HG03439 (cell line): ENCODE measurements around the gene PTGIS.
"Not testable (repeated sequence)": the region's sequence is repeated elsewhere in the genome, so short reads cannot be mapped to it uniquely, and the experiment has no call there.

ENCODE experiments used
- ATAC-seq: cut with Tn5 transposase; IDR thresholded peaks from one replicate; pipeline ENCODE4 v1.9.1; 2021; ENCODE audit warnings: mild to moderate bottlenecking, moderate library complexity; ENCODE audit not compliant: unreplicated experiment

Gene PTGIS

DNA sequence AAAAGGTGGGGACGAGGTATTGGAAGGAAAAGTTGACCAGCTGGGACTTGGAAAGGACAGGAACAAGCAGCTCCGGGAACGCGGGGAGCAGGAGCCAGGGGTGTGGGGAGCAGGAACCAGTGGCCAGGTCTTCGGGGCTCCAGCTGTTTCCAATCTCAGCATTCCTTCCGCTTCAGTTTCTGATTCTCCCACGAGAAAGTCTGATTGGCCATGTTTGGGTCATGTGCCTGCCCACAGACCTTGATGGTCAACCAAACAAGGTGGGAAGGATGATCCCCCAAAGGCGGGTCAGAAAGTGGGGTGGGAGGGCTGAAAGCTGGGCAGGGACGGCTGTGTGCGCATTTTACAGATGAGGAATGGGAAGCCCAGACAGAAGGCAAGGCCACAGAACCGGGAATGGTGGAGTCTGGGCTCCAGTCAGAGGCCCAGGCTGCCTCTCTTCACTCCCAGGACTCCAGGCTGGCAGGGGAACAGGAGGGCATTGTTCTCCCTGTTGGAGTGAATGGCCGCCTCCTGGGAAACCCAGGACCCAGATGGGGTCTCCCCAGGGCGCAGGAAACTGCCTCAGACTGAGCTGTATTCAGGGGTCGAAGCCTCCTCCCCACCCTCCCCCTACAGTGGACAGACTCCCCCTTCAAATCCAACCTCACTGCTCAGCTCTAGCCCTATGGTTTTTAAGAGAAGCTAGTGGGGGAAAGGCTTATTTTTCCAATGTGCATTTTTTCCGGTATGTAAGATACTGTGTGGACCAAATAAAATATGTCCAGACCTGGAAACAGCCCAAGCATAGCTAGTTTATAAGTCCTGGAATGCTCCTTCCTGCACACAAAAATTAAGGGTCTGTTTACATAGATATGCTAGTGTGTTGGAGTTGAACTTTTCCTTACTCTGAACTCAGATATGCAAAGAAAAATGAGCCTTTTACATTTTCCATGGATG is 12.2 kb upstream of the PTGIS start:
- no peak for ATAC-seq

DNA sequence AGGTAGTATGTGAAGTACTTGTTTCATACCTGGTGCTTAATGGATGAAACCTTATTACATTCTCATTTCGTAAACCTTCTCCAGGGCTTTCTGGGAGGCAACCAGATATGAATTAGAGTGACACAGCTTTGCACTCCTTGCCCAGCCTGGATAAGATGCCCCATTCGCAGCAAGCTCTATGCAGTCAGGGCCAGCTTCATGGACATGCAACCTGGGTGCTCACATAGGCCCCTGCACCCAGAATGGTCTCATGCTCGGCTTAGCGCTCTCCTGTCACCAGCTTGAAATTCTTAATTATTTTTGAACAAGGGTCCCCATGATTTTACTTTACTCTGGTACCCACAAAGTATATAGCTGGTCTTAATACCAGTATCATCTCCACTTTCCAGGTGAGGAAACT is 11.3 kb upstream of the PTGIS start:
- no peak for ATAC-seq

DNA sequence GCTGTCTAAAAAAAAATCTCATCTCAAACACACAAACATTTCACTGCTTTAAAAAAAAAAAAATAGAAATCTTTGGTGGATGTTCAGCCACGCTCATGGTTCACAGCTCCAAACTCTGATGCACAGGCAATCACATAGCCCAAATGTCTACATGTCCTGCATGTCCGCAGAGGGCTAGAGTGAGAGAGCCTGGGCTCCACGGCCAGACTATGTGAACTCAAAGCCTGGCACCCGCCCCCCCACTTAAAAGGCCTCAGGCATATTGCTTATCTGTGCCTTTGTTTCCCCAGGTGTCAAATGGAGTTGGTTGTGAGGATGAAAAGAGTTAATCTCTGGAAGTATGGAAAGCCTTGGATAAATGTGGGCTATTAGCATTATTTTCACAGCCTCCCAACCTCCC is 10.5 kb upstream of the PTGIS start:
- ATAC-seq = no peak

DNA sequence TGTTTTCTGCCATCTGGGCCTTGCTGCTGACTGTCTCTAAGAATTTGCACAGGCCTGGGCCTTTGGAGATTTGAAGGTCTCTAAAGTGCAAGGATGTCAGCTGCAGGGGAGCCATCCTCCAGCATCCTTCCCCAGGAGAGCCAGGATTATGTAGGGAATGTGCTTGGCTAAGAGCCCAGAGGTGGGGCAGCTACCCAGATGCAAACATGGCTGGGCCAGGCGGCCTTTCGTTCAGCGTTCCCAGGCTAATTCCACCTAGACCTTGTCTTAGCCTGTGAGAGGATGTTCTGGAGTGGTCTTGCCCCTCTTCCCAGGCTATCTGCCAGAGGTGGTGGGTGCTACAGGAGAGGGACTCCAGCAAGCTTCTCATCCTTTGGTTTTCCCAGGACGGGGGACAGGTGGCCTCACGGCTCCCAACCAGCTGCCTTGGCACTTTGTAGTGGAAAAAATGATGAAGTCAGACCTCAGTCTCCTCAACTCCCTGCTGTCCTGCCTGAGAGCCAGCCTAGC is 7.7 kb upstream of the PTGIS start:
- no peak for ATAC-seq

DNA sequence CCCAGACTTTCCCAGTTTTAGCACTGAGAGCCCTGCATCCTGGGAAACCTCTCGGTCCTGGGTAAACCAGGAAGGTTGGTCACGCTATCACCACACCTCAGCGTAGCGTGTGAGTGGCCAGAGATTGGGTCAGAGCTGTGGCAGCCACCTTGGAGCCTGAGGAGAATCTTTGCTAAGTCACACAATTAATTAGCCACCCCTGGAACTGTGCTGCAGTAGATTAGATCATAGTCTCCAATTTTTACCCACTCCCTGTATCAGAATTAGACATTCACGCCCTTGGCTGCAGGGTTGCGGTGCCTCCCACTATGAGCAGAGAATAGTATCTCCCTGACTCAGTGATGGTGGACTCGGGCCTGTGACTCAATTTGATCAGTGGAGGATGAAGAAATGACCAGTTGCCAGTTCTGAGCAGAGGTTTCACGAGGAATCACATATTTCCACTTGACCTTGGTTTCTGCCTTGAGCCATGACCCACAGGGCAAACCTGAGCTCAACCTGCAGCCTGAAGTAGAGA is 6.0 kb upstream of the PTGIS start:
- no peak for ATAC-seq

DNA sequence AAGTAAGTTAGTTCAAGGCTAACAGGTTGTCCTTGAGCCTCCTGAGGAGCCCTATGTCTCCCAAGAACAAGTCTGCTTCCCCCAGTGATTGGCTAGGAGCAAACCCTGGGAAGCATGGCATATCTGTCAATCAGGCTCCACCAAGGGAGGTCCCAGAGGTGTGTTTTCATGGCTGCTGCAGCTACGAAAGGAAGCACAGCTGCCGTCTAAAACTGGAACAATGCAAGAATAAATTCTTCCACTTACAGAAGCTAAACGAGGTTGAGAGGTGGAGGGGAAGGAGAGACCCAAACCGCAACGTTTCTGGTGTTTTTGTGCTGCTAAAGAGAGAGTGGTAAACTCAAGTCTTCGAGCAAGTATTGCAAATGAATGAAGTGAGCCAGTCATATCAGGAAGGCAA is 4.9 kb upstream of the PTGIS start:
- no peak for ATAC-seq

DNA sequence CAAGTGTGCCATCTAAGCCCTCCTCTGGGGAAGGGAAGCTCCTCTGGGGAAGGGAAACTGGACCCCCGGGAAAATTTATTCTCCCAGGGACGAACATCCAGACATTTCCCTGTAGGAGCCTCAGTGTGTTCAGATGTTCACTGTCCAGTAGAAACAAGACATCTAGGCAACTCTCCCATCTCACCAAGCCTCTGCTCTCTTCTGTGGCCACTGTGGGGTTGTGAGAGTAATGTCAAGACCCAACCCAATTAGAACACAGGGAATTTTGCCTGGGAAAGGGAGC is 3.6 kb upstream of the PTGIS start:
- no peak for ATAC-seq

DNA sequence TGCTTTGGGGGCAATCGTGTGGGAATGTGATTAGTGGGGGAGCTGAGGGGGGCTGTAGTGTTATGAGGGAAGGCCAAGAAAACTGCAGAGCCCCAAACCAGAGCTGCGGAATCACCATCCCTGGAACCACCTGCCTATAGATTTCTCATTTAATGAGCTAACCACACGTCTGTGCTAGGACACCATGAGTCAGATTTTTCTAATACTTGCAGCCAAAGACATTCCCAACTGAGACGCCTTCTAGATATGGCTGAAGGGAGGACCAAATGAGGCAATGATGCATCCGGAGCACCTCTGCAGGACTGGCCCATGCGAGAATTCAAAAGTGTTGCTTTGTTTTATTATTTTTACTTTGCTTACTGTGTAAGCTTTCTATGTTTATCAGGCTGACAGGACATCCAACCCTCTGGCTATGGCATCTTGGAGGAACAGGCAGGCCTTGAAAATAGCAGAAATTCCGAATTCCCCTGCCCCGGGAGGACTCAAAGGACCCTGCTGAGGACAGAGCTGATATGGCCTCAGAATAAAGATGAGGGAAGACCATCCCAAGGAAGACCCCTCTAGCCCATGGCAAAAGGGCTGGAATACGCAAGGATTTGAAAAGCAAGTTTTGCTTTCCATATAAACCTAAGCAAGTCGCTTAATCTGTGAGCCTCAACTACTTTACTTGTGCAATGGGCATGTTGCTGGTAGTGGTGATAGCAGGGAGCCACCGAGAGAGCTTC is 3.1 kb upstream of the PTGIS start:
- ATAC-seq = no peak

DNA sequence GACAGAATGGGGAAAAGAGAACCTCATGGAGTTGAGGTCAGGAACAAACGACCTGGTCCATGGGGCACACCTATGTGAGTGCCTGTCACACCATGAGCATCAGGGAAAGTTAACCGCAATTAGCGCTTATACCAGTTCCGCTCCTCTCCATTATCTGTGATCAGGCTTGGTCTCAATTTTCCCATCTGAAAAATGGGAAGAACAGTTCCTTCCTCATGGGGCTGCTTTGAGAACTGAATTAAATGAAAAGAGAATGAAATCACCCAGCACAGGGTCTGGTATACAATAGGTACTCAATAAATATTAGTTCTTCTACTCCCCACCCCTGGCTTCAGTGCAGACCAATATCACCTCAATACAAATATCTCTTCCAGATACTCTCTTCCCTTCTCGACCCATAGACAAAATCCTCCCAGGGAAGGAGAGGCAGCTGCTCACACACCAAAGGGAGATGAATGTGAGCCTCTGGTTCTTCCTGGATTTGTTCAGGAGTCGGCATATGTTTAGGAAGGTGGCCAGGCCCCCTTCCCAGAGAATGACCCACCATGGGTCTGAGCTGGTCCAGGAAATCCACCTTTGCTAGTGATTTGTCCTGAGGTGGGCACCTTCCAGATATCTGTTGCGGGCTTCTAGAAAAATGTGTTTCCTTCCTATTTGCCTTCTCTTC is 2.4 kb upstream of the PTGIS start:
- no peak for ATAC-seq

DNA sequence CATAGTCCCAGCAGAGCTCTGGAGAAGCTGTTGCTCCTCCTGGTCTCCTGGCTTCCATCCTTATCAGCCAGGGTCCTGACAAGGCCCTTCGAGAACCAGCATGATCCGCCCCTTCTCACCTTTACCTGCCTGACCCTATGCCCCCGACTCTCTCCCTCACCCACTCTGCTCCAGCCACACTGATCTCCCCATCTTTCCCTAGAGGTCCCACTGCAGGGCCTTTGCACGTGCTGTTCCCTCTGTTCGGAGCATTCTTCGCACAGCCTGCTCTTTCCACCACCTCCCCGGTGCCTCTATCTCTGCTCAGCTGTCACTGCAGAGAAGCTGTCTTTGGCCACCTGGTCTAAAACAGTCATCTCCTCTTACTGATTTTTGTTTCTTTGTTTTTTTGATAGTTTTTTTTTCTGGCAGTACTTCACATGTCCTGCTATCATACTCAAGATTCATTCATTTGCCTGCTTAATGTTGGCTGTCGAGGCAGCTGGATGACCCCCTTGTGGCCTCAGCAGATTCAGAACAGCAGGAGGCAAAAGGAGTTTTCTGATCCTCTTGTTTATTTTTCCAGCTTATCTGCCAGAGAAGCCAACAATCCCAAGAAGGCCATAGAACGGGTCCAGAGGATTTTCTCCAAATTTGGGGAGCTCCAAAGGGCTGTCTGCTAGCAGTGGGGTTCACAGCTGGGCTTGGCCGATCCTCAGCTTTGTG is 1.6 kb upstream of the PTGIS start:
- ATAC-seq = no peak

DNA sequence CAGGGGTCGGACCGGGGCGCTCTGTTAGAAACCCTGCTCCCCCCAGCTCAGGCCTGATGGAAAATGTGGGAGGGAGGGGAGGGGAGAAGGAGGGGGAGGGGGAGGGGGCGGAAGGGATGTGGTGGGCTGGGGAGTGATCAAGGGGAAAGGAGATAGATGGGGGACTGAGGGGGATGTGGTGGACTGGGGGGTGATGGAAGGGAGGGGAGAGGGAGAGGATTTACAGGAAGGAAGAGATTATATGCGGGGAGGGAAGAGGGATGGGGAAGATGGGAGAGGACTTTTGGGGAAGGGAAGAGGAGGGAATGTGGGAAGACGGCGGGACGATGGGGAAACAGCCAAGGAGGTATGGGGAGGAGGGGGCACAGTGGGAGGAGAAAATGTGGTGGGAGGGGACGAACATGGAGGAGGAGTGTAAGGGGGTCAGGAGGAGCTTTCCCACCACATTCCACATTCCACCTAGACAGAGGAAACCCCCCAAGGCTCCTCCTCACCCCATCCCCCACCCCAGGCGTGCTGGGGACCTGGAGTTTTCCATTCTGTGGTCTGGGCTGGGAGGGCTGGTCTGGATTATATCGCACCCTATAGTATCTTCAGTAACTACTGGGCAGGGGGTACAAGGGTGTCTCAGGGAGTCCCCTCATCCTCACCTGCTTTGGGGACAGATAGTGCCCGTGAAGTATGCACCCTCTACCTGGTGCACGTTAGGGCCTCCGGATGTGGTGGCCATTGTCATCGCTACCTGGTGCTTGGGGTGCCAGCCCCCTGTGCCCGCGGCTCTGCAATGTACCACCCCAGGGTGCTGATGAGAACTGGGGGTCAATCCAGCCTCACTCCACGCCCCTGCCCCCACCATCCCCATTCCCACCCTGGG is 578 bp upstream of the PTGIS start:
- ATAC-seq = no peak

DNA sequence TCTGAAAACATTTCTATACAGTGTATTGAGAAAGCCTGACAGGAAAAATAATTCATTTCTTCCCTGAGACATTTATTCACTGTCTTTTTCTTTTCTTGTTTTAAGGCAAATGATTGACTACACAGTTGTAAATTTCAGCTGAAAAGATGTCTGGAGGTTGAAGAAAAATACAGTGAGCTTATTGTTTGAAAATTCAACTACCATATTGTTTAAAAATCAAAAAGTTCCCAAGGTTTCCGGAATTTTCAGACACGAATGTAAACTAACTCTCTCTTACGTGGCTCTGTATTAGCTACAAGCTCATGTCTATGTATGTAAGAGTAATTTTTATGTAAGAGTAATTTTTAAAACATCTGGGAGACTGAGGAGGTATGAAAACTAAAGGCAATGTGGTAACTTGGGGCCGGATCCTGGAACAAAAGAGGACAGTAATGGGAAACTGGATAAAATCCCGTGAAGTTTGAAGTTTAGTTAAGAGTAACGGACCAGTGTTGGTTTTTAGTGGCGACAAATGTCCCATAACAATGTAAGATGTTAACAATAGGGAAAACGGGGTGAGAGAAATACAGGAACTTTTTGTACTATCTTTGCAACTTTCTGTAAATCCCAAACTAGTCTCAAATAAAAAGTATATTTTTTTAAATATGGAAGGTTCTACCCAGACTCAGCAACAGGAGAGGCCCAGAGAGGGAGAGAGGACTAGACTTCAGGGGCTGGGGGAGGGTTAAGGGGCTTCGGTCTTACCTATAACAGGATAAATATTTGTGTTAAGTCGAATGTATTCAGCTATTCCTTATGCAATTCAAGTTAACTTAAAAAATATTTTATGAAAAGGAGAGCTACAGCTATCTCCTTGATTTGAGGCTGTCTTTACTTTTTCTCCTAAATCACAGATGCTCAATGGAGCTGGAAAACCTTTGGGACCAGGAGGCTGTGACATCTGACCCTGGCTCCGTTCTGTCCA is 1.3 kb downstream of the PTGIS start:
- ATAC-seq = no peak

DNA sequence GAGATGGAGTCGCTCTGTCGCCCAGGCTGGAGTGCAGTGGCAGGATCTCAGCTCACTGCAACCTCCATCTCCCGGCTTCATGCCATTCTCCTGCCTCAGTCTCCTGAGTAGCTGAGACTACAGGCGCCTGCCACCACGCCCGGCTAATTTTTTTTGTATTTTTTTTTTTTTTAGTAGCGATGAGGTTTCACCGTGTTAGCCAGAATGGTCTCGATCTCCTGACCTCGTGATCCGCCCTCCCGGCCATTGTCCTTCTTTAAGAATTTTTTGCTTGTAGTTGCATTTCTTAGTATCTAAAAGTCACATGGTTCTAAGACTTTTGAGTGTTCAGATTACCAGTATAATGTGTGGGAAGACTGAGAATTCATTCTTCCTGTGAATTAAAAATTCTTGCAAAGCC is 2.9 kb downstream of the PTGIS start:
- ATAC-seq = not testable (repeated sequence)

DNA sequence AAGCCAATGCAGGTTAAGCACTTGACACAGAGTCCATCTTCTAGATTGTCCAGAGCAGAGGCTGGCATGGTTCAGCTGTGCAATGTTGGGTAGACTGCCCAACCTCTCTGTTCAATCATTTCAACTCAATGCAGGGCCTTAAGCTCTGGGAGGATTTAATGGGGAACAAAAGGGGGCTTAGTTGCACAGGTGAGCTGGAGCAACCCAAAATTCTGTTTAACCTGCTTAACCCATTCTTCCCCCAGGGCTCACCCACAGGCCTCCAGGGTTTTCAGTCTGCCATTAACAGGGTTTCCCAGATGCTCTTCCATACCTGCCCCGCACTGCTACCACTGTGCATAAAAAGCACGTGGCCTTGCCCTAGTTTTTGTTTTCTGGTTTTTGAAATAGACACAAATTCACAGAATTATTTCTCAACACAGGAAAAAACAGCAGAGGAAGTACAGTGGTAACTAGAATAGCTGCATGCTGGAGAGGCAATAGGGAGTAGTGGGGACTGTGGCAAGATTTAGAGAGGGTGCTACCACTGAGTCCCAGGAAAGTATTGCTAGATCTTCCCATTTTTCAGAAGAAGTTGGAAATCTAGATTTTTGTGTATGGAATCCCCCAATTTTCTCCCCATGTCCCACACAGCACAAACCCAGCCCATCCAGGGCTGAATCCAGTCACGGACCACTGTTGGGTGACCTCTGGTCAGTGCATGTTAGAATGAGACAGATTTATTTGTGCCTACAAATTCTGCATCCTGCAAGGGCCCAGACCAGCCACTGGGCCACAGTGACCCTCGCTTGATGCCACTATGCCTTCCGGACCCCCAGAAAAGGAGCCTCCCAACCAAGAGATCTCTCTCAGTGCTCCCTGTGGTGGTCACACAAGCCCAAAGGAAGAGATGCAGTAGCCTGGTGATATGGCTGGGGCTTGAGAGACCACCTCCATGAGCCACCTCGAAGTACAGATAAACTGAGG is 4.6 kb downstream of the PTGIS start:
- no peak for ATAC-seq

DNA sequence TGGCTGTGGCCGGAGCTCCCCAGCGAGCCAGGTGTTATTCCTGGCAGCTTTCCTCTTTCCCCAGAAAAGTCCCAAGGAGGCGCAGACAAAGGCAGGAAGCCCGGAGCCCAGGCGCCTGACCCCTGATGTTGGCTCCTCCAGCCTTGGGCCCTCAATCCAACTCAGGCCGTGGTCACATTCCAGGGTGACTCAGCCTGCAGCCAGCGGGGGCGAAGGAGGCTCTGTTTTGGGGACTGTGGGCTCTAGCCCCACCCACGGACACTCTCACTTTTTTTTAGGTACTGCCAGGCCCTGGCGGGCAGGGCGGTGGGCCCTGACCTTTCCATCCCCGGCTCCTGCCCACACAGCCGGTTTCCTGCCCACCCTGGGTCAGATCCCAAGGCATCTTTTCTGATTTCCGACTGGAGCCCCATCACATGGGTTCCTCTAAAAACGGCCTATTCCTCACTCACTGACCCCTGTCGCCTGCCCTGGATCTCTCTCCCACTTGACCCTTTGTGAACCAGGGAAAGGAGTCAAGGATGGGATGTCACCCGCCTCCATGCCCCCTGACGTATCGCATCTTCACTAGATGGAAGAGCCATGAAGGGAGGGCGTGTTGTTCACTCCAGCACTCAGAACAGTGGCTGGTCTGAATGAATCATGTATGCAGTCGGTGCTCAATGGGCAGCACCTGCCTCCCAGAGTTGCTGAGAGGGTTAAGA is 5.5 kb downstream of the PTGIS start:
- no peak for ATAC-seq

DNA sequence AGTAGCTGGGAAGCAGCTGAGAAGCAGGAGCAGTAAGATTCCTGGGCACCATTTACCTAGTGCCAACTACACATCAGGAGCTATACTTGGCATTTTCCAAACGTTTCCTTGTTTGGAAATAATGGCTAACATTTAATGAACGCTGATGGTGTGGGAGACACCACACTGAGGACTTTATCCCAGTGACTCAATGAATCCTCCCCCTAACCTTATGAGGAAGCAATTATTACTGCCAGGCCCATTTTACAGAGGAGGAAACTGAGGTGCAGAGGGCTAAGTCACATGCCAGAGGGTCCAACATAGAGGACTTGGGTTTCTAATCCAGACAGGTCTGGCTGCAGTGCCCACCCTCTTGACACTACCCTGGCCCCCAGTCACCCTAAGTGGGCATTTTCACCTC is 6.1 kb downstream of the PTGIS start:
- no peak for ATAC-seq

DNA sequence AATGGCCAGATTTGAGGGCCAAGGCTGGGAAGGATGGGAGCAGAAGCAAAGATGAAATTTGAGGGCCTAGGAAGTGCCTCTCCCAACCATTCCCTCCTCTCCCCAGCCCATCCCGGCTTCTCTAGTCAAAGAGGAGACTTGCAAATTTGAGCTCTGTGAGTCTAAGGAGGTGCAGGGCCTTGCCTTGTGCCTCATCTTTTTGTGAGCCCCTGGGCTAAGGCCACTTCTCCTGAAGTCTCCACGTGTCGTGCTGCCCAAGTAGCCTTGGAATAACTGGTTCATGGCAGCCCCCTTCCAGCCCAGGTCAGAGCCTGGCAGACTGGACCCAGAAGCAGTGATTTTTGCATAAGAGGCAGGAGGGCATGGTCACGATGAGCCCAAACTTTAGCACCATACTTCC is 6.7 kb downstream of the PTGIS start:
- no peak for ATAC-seq
